ENCODE measurements around the gene NADK2. TPM values are rescaled to one million over a fixed set of nuclear protein-coding genes. Genes with fewer than 3 reads are reported as not detected.
"Not testable (repeated sequence)": the region's sequence is repeated elsewhere in the genome, so short reads cannot be mapped to it uniquely, and the experiment has no call there.

NADK2 gene
- total RNA-seq, 1 donor from 2014 or later, result 35.5 TPM

DNA sequence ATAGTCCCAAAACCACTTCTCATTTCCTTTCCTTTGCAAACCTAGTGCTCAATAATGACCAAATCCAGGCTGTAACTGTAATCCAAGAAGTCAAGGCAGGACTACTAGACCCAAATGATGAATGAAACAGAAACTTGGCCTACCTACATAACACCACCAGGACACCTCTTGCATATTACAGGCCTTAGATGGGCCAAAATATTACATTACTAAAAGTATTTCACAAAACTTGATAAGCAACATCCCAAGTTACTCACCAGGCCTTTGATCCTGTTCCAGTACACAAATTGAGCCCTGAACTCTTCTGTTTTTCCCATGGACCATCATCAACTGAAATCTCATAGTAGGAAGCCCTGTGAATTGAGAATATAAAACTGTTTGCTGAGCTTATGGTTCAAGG lies 34.8 kb downstream of the NADK2 start:
- DNase-seq, result no peak

- DNase-seq, result no peak
These were observed 36.4 kb downstream of the NADK2 start for GRCh38 chr5:36205329-36205728.

DNA sequence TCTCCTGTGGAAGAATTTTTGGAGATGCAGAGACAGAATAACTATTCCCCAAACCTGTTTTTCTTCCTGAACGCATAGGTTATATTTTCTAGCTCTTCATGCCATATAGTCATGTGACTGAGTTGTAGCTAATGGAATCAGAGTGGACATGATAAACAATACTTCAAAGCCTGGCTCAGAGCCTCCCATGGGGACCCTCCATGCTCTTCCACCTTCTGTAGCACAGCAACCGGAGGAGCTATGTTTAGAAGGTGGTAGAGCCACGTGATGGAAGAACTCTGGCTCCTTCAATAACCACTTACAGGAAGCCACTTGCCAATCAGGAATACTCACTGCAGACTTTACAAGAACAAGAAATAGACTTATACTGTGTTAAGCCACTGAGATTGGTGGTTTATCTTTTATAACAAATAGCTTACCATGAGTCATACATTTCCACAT lies 39.2 kb downstream of the NADK2 start:
- no peak for DNase-seq

DNA sequence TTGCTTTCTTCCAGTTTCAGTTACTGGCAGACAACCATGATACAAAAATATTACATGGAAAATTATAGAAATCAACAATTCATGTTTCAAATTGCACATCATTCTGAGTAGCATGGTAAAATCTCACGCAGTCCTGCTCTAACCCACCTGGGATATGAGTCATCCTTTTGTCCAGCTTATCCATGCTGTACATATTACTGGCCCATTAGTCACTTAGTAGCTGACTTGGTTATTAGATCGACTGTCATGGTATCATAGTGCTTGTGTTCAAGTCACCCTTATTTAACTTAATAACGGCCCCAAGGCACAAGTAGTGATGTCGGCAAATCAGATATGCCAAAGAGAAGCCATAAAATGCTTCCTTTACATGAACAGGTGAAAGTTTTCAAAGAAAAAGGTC lies 41.2 kb downstream of the NADK2 start:
- no peak for DNase-seq

DNA sequence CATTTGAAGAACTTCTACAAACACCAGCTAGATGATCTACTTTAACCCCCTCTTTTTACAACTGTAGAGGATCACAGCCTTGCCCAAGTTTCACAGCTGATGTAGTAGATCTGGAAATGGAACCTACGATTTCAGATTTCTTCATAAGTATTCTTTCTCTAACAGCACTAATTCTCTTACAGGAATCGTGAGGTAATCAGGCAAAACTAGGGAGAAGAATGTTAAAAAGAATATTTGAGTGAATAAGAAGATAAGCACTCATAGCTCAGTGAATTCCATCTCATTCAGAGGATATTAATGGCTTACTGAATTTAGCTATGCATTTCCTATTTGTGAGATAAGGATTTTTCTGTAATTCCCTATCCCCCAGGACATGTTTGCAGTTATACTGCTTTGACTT lies 42.1 kb downstream of the NADK2 start:
- DNase-seq, result no peak

DNA sequence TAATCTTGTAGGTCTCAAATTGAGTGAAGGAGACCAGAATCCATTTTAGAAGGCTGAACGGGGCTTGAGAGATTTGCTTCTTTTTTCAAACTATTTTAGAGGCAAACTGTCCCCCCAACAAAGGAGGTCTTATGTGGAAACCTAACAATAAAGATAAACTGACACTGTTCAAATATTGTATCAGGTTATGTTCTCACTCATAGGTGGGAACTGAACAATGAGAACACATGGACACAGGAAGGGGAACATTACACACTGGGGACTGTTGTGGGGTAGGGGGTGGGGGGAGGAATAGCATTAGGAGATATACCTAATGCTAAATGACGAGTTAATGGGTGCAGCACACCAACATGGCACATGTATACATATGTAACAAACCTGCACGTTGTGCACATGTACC lies 42.9 kb downstream of the NADK2 start:
- not testable (repeated sequence) for DNase-seq

DNA sequence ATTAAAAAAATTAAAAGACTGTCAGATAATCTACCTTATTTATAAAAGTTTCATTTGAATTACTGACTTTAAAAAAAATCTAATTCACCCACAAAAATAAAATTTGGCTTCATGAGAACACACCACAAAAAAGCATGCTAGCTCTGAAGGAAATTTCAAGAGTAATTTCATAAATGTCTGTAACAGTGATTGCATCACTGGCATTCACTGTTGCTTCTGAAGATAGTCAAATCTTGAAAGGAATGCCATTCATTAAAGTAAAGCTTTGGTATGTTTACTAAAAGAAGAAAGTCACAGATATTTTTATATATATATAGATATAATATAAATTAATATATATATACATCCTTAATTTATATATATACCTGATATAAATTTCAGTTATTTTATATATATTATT lies 43.4 kb downstream of the NADK2 start:
- no peak for DNase-seq

DNA sequence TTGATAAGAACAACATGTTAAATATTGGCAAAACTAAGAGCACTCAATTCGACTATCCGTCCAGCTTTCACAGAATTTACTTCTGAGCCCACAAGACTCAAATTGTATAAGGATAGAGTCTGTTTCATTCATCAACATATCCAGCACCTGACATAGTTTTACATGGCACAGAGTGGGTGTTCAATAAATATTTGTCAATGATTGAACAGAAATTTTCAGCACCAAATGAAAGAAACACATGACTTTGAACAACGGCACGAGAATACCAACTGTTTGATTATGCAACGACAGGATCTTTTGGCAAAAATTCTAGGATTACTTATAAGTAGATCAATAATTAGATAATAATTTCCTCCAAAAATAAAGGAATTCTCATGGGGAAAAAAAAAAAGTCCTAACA lies 48.0 kb downstream of the NADK2 start:
- no peak for DNase-seq

GRCh38 chr5:36184408-36184807 lies 57.3 kb downstream of the NADK2 start:
- not testable (repeated sequence) for DNase-seq

DNA sequence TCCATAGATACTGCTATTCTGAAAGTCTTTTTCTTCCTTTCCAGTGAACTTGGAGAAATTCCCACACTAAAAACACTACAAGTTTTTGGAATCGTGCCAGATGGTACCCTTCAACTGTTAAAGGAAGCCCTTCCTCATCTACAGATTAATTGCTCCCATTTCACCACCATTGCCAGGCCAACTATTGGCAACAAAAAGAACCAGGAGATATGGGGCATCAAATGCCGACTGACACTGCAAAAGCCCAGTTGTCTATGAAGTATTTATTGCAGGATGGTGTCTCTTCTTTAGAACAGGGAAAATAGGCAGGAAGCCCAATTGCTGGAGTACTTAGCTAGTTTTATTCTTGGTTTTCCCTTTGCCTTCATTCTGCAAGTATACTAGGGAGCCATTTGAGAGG lies 60.0 kb downstream of the NADK2 start:
- DNase-seq, result no peak

GRCh38 chr5:36180556-36181350 lies 61.0 kb downstream of the NADK2 start:
- no peak for DNase-seq

DNA sequence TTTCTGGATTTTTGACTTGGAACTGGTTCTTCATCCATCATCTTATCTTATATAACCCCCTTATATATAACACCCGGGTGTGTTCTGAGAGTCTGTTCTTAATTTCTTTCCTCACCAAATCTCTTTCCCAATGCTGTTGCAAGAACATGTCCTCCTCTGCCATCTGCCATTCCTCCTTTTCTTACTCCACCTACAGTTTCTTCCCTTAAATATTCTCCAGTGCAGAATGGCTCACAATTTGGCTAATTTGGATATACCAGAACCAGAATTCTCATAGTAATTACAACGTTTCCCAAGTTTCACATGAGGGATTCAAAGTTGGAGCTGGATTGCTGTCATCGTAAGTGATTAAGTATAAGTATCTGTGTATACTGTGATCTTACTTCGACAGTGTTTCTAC lies 61.8 kb downstream of the NADK2 start:
- DNase-seq, result no peak

DNA sequence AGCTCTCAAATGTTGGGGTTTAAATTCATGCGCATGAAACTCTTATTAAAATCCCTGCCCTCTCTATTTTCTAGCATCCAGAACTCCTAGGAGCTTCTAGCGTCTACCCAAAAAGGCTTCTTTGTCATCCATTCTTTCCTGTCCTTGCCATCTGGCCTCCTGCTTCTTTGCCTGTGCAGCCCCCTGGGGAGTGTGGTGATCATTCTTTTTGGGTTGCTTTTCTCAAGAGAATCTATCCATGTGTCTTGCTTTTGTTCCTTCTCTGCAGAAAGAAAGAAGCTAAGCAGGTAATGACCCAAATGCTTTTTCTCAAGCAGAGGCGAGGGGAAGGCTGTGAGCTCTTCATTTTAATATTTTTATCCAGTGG lies 63.2 kb downstream of the NADK2 start:
- no peak for DNase-seq

DNA sequence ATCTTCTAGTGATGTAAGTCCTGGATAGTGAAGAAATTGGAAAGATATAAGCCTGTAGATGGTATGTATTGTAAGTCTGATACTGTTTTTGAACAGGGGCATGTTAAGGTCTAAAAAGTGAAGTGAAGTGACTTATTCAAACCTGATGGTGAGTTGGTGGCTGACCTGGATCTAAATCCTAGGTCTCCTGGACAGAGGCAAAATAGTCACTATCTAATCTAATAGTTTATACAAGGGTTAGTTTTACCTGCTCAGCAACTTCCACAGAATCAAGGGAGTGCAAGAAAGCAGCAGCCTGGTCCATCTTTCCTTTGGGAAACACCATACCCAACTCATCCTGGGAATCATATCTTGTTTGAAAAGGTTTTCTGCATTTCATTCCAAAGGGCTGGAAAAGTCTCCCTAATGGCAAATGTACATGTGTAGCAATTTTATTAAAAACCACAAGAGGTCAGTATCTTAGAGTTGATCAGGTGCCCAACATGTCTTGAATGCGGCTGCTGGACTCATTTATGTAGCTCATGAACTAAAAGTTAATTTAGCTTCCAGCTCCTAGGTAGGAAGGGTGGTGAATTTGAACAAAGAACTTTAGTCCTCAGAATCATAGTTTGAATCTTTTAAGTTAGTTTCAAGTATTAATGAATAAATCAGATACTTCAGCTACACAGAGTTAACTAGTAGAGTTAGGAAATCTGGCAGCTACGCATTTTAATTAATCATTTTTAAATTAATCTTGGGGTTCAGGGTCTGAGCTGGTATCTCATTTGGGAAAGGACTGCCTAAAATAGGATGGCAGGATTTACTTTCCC lies 63.8 kb downstream of the NADK2 start:
- DNase-seq, result peak; percentile 16

DNA sequence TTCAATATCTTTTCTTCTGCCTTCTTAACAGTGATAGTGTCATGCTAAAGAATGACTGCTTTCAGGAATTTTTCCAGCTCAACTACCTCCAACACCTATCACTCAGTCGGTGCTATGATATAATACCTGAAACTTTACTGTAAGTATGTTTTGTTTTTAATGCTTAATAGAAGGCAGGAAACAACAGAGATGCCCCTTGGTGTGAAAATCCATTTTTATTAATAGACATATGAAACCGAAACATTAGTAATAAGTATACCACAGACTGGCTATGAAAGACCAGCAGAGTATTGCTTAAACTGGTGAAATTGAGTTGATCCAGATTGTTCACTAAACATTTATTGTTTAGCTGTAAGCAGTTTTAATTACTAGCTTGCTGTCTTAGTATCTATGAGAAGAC lies 64.6 kb downstream of the NADK2 start:
- no peak for DNase-seq

- no peak for DNase-seq
These were observed 66.7 kb downstream of the NADK2 start for GRCh38 chr5:36175043-36175442.

GRCh38 chr5:36174119-36174518 lies 67.6 kb downstream of the NADK2 start:
- DNase-seq, result no peak

DNA sequence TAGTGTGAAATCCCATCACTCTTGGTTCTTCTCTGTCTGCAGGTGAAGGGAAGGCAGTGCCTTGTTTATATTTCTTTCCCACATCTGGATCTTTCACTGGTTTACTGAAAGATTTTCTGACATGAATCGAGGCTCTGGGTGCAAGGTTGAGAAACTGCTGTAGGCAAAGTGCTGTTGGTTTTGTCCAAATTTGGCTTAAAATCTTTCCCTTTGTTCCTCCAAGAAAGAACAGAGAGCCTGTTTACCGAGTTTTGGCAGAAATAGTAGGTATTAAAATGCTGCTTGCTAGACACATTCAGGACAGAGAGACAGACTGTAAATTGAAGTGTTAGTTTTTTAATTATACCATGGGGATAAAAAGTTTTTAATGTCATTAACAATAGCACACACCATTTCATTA lies 68.3 kb downstream of the NADK2 start:
- no peak for DNase-seq

DNA sequence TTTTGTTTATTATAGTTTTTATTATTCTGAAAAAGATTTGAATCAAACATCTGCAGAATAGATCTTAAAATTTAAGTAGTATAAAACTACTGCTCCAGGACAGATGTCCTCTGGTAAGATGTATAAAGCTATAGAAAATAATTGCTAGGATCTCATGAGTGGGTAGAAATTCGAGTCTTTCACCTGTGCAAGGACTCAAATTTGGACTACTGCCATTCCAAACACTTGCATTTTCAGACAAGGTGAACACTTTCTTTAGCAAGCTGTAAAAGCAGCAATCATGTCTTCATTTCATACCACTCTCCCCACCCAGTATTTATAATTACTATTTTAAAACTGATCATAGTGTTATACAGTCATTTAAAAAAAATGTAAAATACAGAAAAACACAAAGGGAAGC lies 69.1 kb downstream of the NADK2 start:
- no peak for DNase-seq

GRCh38 chr5:36170832-36171424 lies 70.8 kb downstream of the NADK2 start:
- DNase-seq, result no peak

DNA sequence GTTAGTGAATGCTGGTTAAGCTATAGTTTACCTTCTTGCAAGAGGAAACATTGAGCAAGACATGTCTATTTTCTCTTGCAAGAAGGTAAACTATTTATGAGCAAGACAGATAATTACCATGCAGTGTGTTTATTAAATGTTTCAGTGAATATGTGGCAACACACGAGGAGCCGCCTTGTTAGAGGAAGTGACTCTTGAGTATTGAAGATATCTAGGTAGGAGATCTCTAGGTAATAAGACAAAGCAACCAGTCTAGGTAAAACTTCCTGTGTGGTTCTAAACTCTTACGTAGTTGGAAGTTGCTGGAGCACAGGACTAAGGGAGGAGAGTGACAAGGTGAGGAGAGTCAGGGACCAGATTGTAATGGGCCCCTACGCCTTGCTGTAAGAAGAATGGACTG lies 73.0 kb downstream of the NADK2 start:
- no peak for DNase-seq

- no peak for DNase-seq
These were observed 77.3 kb downstream of the NADK2 start for GRCh38 chr5:36164461-36164860.

- DNase-seq, result no peak
These were observed 78.8 kb downstream of the NADK2 start for GRCh38 chr5:36162810-36163486.
